ENCODE measurements around the gene CFAP91.
"Not testable (repeated sequence)": the region's sequence is repeated elsewhere in the genome, so short reads cannot be mapped to it uniquely, and the experiment has no call there.

CFAP91 gene

DNA sequence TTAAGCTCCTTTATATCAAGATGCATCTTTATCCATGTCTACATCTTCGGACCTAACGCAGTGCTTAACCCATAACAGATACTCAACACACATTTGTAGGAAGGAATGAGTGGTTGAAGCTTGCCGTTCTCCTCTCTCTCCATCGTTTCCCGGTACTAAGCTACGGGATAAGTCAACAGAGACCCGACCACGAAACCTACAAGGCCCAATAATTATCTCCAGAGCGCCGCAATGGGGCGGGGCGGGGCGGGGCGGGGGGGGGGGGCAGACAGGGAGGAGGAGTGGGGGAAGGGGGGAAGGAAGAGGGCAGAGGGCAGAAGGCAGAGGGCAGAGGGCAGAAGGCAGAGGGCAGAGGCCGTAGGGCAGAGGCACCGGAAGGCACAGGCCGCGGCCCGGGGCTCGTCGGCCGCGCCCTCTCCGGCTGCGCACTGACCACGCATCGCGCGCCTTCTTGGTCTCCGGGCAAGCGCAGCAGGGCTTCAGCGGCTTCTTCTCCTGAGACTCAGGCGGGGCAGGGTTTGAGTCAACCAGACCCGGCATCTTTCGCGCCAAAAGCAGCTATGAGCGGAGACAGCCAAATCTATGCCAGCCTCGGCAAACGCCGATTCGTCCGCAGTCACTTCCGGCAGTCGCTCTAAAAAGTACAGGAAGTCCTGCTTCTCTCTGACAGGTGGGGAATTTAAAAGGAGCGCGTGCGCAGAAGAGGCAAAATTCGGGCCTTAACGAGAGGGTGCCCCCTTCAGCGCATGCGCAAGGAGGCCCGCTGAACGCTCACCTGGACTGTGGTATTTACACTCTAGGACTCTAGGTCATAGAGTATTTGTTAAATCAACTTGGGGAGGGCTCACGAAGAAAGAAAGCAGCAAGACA is 25.8 kb upstream of the CFAP91 start, which contains the start of gene COX17:
COX17 (minus strand) TSS at position 636 of the 870 bp plus-strand sequence; CDS start at position 540, 96 bp downstream.
- DNase-seq (ENCODE audit: low read depth in 4 of 4, low spot score in 1 of 4): peak; percentile 74 to 93 (median 87)

- no peak for DNase-seq (ENCODE audit: low read depth in 4 of 4, low spot score in 1 of 4)
These were observed 25.2 kb upstream of the CFAP91 start for GRCh38 chr3:119677641-119677934.

DNA sequence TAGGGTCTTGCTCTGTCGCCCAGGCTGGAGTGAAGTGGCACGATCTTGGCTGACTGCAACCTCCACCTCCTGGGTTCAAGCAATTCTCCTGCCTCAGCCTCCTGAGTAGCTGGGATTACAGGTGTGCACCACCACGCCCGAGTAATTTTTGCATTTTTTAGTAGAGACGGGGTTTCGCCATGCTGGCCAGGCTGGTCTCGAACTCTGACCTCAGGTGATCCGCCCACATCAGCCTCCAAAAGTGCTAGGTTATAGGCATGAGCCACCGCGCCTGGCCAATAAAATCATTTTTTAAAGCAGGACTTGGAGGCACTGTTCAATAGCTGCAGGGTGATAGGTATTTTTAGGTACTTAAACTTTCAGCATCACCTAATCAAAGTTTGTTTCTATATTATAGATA is 24.6 kb upstream of the CFAP91 start:
- DNase-seq (ENCODE audit: low read depth in 4 of 4, low spot score in 1 of 4): not testable (repeated sequence)

GRCh38 chr3:119679874-119680273 is 22.9 kb upstream of the CFAP91 start:
- no peak for DNase-seq (ENCODE audit: low read depth in 4 of 4, low spot score in 1 of 4)

DNA sequence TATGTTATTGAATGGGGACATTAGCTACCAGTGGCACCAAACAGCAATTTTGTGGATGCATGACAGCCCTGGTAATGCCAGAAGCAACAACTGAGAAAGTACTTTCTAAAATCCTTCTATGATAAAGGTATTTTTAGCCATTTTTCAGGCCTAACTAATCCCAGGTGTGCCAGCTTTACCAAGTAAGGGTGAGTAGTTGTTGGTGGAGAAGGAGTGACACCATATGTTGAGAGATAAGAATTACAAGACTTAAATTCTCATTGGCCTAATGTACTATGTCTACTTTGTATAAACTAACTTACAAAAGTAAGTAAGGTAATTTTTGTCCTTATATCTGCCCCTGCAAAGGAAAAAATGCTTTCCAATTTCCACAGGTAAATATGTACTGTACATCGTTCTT is 21.5 kb upstream of the CFAP91 start:
- no peak for DNase-seq (ENCODE audit: low read depth in 4 of 4, low spot score in 1 of 4)

- DNase-seq (ENCODE audit: low read depth in 4 of 4, low spot score in 1 of 4): no peak
These were observed 19.4 kb upstream of the CFAP91 start for GRCh38 chr3:119683421-119683820.

DNA sequence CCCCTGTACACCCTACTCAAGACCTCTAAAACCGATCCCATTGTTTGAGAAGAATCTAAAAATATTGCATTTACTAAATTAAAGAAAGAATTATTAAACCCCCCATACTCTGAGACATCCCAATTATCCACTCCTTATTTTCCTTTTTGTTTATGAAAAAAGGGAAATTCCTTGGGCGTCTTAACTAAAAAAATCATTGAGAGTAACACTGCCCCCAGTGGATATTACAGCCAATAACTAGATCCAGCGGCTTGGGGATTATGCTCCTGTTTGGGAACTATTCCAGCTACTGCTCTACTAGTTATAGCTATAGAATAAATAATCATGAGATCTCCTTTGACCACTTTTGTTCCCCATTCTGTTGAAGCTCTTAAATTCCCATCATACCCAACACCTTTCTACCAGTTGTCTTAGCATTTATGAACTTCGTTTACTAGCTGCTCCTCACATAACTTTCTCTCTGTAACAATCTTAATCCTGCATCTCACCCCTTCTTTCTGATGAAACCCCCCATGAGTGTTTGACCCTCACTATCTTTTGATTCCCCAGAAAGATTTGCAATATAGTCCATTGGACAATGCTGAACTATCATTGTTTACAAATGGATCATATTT is 12.7 kb upstream of the CFAP91 start:
- DNase-seq (ENCODE audit: low read depth in 4 of 4, low spot score in 1 of 4): no peak

- no peak for DNase-seq (ENCODE audit: low read depth in 4 of 4, low spot score in 1 of 4)
These were observed 7.3 kb upstream of the CFAP91 start for GRCh38 chr3:119695480-119695879.

- DNase-seq (ENCODE audit: low read depth in 4 of 4, low spot score in 1 of 4): no peak
These were observed 5.4 kb upstream of the CFAP91 start for GRCh38 chr3:119697394-119697793.

GRCh38 chr3:119700269-119700919 is 2.4 kb upstream of the CFAP91 start:
- no peak for DNase-seq (ENCODE audit: low read depth in 4 of 4, low spot score in 1 of 4)

GRCh38 chr3:119700920-119701734 is 1.7 kb upstream of the CFAP91 start:
- DNase-seq (ENCODE audit: low read depth in 4 of 4, low spot score in 1 of 4): no peak

- DNase-seq (ENCODE audit: low read depth in 4 of 4, low spot score in 1 of 4): no peak
These were observed 1.2 kb downstream of the CFAP91 start for GRCh38 chr3:119703820-119704531.

- no peak for DNase-seq (ENCODE audit: low read depth in 4 of 4, low spot score in 1 of 4)
These were observed 12.3 kb downstream of the CFAP91 start for GRCh38 chr3:119715105-119715504.

GRCh38 chr3:119716998-119717397 is 14.2 kb downstream of the CFAP91 start:
- no peak for DNase-seq (ENCODE audit: low read depth in 4 of 4, low spot score in 1 of 4)

- DNase-seq (ENCODE audit: low read depth in 4 of 4, low spot score in 1 of 4): no peak
These were observed 14.7 kb downstream of the CFAP91 start for GRCh38 chr3:119717520-119717919.

DNA sequence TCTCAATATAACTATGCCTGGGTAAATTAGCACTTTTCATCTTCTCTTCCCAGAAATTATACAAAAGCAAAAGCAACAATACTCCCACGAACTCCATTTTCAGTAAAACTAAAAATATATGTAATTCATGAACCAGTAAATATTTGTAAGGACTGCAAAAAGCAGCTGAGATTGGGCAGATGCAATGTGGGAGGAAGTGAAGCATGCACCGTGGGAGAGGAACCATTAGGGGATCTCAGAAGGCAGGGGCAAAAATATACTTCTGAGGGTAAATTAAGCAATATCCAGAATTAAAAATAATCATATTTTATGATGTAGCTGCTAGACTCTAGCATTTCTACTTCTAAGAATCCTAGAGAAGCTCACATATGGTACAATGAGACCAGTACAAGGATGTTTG is 20.2 kb downstream of the CFAP91 start:
- no peak for DNase-seq (ENCODE audit: low read depth in 4 of 4, low spot score in 1 of 4)

GRCh38 chr3:119726909-119727308 is 24.1 kb downstream of the CFAP91 start:
- no peak for DNase-seq (ENCODE audit: low read depth in 4 of 4, low spot score in 1 of 4)

DNA sequence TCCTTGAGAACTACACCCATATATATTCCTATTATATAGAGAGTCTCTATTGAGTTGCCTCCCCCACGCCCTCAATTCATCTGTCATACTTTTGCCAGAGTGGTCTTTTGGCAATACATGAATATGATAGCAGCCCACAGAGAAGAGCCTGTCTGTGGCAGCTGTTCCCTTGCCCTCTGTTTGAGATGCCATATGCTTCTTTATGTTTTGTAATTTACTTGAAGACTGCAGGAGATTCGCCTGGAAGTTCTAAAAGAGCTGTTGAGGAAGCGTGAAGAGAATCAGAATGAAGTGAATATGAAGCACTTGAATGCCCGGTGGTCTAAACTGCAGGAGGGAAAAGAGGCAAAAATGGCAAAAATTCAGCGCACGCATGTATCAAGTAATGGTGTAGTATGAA is 27.2 kb downstream of the CFAP91 start:
- no peak for DNase-seq (ENCODE audit: low read depth in 4 of 4, low spot score in 1 of 4)

DNA sequence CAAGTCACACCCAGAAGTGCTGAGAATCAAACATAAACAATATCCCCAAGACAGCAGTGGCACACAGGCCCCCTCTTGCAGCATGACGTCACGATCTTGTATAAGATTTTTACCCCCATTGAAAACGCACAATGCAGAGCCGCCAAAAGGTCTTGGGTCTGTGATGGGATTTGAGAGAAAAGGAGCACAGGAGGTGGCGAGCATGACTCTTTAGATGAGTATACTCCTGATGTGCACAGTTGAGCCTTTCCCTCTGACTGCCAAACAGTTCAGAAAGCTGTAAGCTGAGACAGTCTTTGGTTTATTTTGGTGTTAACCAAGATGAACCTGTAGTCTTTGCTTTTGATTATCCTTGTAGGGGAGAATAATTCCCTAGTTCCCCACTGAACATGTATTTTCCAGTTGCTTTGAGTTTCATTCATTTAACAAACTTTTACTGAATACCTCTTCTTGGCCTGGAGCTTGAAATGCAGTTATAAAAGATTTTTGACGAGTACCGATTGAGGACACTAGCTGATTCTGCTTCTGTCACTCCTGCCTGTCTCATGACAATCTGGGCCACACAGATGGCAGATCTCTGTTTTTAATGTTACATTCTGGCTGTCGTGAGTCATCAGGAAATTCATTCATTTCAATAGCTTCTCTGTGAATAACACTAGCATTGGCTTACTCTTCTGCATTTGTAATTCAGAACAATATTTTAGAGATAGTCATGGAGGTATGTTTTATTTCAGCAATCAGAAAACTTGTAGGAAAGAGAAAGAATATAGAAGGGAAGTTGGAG is 28.9 kb downstream of the CFAP91 start:
- DNase-seq (ENCODE audit: low read depth in 4 of 4, low spot score in 1 of 4): no peak

DNA sequence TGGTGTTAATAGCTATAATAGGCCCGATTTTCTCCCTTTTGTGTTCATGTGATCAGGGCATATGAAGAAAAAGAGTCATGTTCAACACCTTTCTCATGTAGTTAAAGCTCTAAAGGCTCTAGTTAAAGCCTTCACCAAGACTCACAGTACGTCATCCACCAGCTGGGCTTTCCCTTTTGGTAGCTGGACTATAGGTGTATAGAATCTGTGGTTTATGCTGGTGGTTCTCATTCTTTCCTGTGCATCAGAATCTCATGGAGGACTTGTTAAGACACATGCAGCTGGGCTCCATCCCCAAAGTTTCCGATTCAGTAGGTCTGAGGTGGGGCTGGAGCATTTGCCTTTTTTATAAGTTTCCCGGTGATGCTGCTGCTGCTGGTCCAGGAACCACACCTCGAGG is 31.0 kb downstream of the CFAP91 start:
- DNase-seq (ENCODE audit: low read depth in 4 of 4, low spot score in 1 of 4): no peak
